ENCODE results near the gene EVC2. TPM values are rescaled to one million over a fixed set of nuclear protein-coding genes. Genes with fewer than 3 reads are reported as not detected.

Gene EVC2
- total and polyA plus RNA-seq, 7 experiments from 2014 or later: 0.09 to 0.98 (median 0.33) TPM; not detected in 1

DNA sequence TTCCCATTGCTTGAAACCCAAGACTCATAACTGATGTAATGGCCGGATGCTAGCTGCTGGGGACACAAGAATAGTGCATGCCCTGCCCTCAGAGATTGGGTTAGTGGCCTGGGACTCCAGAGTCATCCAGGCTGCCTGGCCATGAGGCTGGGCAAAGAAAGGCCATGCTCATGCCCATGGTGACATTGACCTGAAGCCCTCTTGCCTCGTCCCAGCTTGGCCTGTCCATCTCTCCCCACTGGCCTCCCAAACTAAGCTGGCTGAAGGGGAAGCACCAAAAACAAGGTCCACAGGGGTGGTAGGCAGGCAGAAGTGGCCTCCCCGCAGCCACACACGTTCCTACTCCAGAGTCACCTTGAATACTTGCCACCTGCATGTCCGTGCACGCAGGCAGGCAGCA lies 141.8 kb downstream of the EVC2 start:
- Histone ChIP-seq H3K4me1 (ENCODE audit: control insufficient read depth in 2 of 2, insufficient read depth in 2 of 2, low read length in 2 of 2) (no peaks in the 10 kb centered on the region), H3K4me3 (ENCODE audit: low read length) (no peak overlapping the region), H3K27me3 (ENCODE audit: control insufficient read depth in 2 of 2, insufficient read depth in 2 of 2, low read length in 2 of 2) (no peaks in the 10 kb centered on the region), H3K36me3 (ENCODE audit: control insufficient read depth in 2 of 3, insufficient read depth in 3 of 3, low read length in 3 of 3) (no peaks in the 10 kb centered on the region), H3K27ac (ENCODE audit: low read depth, low read length) (no peak overlapping the region), H3K9me3 (ENCODE audit: control insufficient read depth in 2 of 3, low read length in 3 of 3) (no peaks in the 10 kb centered on the region)
- Mint-ChIP-seq H3K27ac (no peak overlapping the region), H3K4me3 (no peak overlapping the region), H3K4me1 (no peaks in the 10 kb centered on the region), H3K27me3 (peaks cover 0 to 3% (median 0%) of the 10 kb centered on the region in 5 donors), H3K36me3 (no peaks in the 10 kb centered on the region), H3K9me3 (peaks cover 0 to 6% (median 0%) of the 10 kb centered on the region in 11 donors)
- POLR2A ChIA-PET: no interaction called here
- no peak for DNase-seq
- CTCF ChIA-PET: no interaction called here
- intact Hi-C loops (cut with micrococcal nuclease): no loop called here
- ATAC-seq: no peak

DNA sequence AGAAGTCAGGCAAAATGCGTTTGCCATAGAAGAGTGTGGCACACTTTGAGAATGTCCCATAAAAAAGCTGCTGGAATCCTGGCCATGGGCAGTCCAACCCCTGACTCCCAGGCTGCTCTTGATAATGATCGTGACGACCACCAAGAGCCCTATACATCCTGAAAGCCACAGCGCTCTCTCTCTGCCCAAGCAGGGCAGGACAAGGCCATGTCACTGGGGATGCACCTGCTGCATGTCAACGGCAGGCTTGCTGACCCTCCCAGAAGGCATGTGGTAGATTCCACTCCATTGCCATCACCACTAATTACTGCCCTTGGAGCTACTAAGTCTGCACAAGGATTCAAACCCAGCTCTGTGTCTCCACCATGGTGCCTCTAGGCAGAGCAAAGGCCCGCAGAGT lies 144.5 kb downstream of the EVC2 start:
- Mint-ChIP-seq H3K4me1 (no peaks in the 10 kb centered on the region), H3K36me3 (no peaks in the 10 kb centered on the region), H3K9me3 (peaks cover 0 to 6% (median 0%) of the 10 kb centered on the region in 11 donors), H3K27me3 (no peaks in the 10 kb centered on the region), H3K4me3 (no peak overlapping the region), H3K27ac (no peak overlapping the region)
- POLR2A ChIA-PET: no interaction called here
- Histone ChIP-seq H3K4me3 (ENCODE audit: low read length) (no peak overlapping the region), H3K36me3 (ENCODE audit: control insufficient read depth in 2 of 3, insufficient read depth in 3 of 3, low read length in 3 of 3) (no peaks in the 10 kb centered on the region), H3K27me3 (ENCODE audit: control insufficient read depth in 2 of 2, insufficient read depth in 2 of 2, low read length in 2 of 2) (no peaks in the 10 kb centered on the region), H3K9me3 (ENCODE audit: control insufficient read depth in 2 of 3, low read length in 3 of 3) (no peaks in the 10 kb centered on the region), H3K27ac (ENCODE audit: low read depth, low read length) (no peak overlapping the region), H3K4me1 (ENCODE audit: control insufficient read depth in 2 of 2, insufficient read depth in 2 of 2, low read length in 2 of 2) (no peaks in the 10 kb centered on the region)
- intact Hi-C loops (cut with micrococcal nuclease): no loop called here
- CTCF ChIA-PET: no interaction called here
- ATAC-seq (no peak), DNase-seq (no peak)

DNA sequence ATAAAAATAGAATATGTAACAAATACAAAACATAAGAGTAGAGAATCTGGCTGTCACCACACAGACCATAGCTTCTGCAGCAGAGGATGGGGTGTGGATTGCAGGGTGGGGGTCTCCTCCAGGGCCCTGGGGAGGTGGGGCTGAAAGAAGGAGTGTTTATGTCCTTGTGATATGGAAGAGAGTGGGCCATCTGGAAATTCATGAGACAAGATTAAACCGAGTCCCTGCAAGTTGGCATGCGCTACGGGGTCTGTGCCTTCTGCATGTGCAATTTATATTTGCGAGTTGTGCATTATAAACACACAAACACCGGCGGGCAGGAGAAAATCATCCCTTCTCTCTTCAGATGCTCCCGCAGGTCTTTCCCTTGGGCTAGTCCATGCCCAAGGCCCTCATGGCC lies 145.9 kb downstream of the EVC2 start:
- H3K9me3 ChIP-seq (ENCODE audit: control insufficient read depth in 2 of 3, low read length in 3 of 3): no peaks in the 10 kb centered on the region
- ChIA-PET CTCF (no interaction called here), POLR2A (no interaction called here)
- Mint-ChIP-seq H3K4me3 (no peak overlapping the region), H3K27ac (no peak overlapping the region), H3K36me3 (no peaks in the 10 kb centered on the region), H3K27me3 (no peaks in the 10 kb centered on the region), H3K4me1 (no peaks in the 10 kb centered on the region), H3K9me3 (peaks cover 0 to 3% (median 0%) of the 10 kb centered on the region in 11 donors)
- ATAC-seq (no peak), DNase-seq (no peak)
- intact Hi-C loops (cut with micrococcal nuclease): no loop called here
- no peak overlapping the region for H3K27ac ChIP-seq (ENCODE audit: low read depth, low read length)
- no peaks in the 10 kb centered on the region for H3K4me1 ChIP-seq (ENCODE audit: control insufficient read depth in 2 of 2, insufficient read depth in 2 of 2, low read length in 2 of 2)
- H3K27me3 ChIP-seq (ENCODE audit: control insufficient read depth in 2 of 2, insufficient read depth in 2 of 2, low read length in 2 of 2): no peaks in the 10 kb centered on the region
- H3K36me3 ChIP-seq (ENCODE audit: control insufficient read depth in 2 of 3, insufficient read depth in 3 of 3, low read length in 3 of 3): no peaks in the 10 kb centered on the region
- no peak overlapping the region for H3K4me3 ChIP-seq (ENCODE audit: low read length)

DNA sequence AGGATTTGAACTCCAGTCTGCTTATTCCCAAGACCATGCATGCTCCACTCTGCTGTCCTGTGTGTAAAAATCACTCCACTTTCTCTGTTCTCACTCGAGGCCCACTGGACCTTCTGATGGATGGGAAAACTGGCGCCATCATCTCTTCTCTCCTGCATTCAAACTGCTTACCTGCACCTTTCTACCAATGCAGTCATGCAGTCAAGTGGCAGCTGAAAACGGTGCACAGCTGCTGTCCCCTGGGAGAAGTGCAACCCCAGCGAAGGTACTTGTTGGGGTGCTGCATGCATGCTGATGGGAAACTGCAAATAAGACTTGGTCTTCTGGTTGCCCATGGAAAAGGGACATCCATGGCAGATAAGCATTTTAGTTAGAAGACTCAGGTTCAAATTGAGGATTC lies 147.1 kb downstream of the EVC2 start:
- CTCF ChIA-PET: no interaction called here
- Histone ChIP-seq H3K27ac (ENCODE audit: low read depth, low read length) (no peak overlapping the region), H3K9me3 (ENCODE audit: control insufficient read depth in 2 of 3, low read length in 3 of 3) (no peaks in the 10 kb centered on the region), H3K4me1 (ENCODE audit: control insufficient read depth in 2 of 2, insufficient read depth in 2 of 2, low read length in 2 of 2) (no peaks in the 10 kb centered on the region), H3K36me3 (ENCODE audit: control insufficient read depth in 2 of 3, insufficient read depth in 3 of 3, low read length in 3 of 3) (no peaks in the 10 kb centered on the region), H3K4me3 (ENCODE audit: low read length) (no peak overlapping the region), H3K27me3 (ENCODE audit: control insufficient read depth in 2 of 2, insufficient read depth in 2 of 2, low read length in 2 of 2) (no peaks in the 10 kb centered on the region)
- peaks cover 0 to 3% (median 0%) of the 10 kb centered on the region in 11 donors for H3K9me3 Mint-ChIP-seq
- H3K4me3 Mint-ChIP-seq: no peak overlapping the region
- H3K36me3 Mint-ChIP-seq: no peaks in the 10 kb centered on the region
- intact Hi-C loops (cut with micrococcal nuclease): no loop called here
- no peaks in the 10 kb centered on the region for H3K27me3 Mint-ChIP-seq
- no peaks in the 10 kb centered on the region for H3K4me1 Mint-ChIP-seq
- DNase-seq (no peak), ATAC-seq (no peak)
- POLR2A ChIA-PET: no interaction called here
- H3K27ac Mint-ChIP-seq: no peak overlapping the region

DNA sequence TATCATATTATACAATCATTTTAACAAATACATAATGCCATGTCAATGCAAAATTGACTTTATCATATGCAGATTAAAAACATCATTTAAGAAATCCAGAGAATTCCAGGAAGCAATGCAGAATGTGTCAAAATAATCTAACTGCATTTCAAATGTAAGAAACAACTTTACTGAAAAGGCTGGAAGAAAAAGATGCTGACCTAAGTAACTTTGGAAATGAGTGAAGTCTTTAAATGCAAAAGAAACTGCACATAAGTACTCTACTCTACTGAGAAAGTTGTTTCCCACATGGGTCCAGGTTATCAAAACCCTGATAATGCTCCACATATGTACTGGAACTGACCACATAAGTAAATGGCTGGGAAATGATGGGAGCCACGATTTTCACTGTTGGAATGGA lies 149.9 kb downstream of the EVC2 start:
- Histone ChIP-seq H3K36me3 (ENCODE audit: control insufficient read depth in 2 of 3, insufficient read depth in 3 of 3, low read length in 3 of 3) (no peaks in the 10 kb centered on the region), H3K27me3 (ENCODE audit: control insufficient read depth in 2 of 2, insufficient read depth in 2 of 2, low read length in 2 of 2) (no peaks in the 10 kb centered on the region), H3K9me3 (ENCODE audit: control insufficient read depth in 2 of 3, low read length in 3 of 3) (no peaks in the 10 kb centered on the region), H3K4me3 (ENCODE audit: low read length) (no peak overlapping the region), H3K4me1 (ENCODE audit: control insufficient read depth in 2 of 2, insufficient read depth in 2 of 2, low read length in 2 of 2) (no peaks in the 10 kb centered on the region), H3K27ac (ENCODE audit: low read depth, low read length) (no peak overlapping the region)
- no peak for ATAC-seq
- intact Hi-C loops (cut with micrococcal nuclease): no loop called here
- no peaks in the 10 kb centered on the region for H3K4me1 Mint-ChIP-seq
- no peak overlapping the region for H3K4me3 Mint-ChIP-seq
- H3K9me3 Mint-ChIP-seq: peaks cover 0 to 11% (median 2%) of the 10 kb centered on the region in 11 donors
- ChIA-PET CTCF (no interaction called here), POLR2A (no interaction called here)
- H3K36me3 Mint-ChIP-seq: no peaks in the 10 kb centered on the region
- H3K27me3 Mint-ChIP-seq: peaks cover 0 to 6% (median 4%) of the 10 kb centered on the region in 5 donors
- no peak for DNase-seq
- H3K27ac Mint-ChIP-seq: no peak overlapping the region

DNA sequence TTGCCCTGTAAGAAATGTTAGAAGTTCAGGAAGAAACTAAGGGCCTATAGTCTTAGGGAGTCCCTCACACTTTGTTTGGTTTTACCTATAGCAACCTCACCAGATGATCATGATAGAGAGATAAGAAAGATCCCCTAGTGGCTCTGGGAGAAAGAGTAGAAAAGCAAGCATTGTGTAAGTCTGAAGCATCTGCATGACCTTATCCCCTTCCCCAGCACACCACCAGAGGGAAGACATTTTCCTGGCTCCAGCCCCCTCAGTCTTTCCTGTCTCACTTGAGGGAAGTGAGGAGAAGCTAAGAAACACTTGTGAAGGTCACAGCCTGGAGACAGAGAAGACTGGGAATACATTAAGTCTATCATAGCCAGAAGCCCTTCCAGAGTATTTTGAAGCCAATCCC lies 154.0 kb downstream of the EVC2 start:
- peaks cover 0 to 29% (median 8%) of the 10 kb centered on the region in 5 donors for H3K27me3 Mint-ChIP-seq
- no peak overlapping the region for H3K4me3 ChIP-seq (ENCODE audit: low read length)
- ChIA-PET CTCF (no interaction called here), POLR2A (no interaction called here)
- H3K27ac ChIP-seq (ENCODE audit: low read depth, low read length): no peak overlapping the region
- no peaks in the 10 kb centered on the region for H3K4me1 ChIP-seq (ENCODE audit: control insufficient read depth in 2 of 2, insufficient read depth in 2 of 2, low read length in 2 of 2)
- no peak overlapping the region for H3K27ac Mint-ChIP-seq
- peaks cover 0 to 11% (median 0%) of the 10 kb centered on the region in 5 donors for H3K36me3 Mint-ChIP-seq
- intact Hi-C loops (cut with micrococcal nuclease): no loop called here
- H3K27me3 ChIP-seq (ENCODE audit: control insufficient read depth in 2 of 2, insufficient read depth in 2 of 2, low read length in 2 of 2): no peaks in the 10 kb centered on the region
- H3K36me3 ChIP-seq (ENCODE audit: control insufficient read depth in 2 of 3, insufficient read depth in 3 of 3, low read length in 3 of 3): no peaks in the 10 kb centered on the region
- no peak for ATAC-seq
- no peaks in the 10 kb centered on the region for H3K9me3 ChIP-seq (ENCODE audit: control insufficient read depth in 2 of 3, low read length in 3 of 3)
- DNase-seq: no peak
- no peaks in the 10 kb centered on the region for H3K4me1 Mint-ChIP-seq
- H3K9me3 Mint-ChIP-seq: peaks cover 3 to 29% (median 11%) of the 10 kb centered on the region in 11 donors
- no peak overlapping the region for H3K4me3 Mint-ChIP-seq

DNA sequence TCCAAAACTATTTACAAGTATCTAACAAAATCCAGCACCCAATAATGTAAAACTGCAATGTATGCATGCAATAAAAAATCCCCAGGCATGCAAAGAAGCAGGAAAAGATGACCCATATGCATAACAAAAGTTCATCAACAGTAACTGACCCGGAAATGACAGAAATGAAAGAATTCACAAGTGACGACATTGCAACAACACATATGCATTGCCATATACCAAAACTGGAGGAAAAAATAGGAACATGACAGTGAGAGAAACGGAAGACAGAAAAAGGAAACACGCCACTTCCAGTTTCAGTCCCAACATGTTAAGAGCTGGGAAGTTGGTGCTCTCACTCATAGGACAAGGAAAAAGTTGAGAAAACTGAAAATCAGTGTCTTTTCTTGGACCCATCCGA lies 154.6 kb downstream of the EVC2 start:
- intact Hi-C loops (cut with micrococcal nuclease): no loop called here
- DNase-seq: no peak

More for the DNA sequence above, 154.6 kb downstream of the EVC2 start:
- peaks cover 0 to 29% (median 8%) of the 10 kb centered on the region in 5 donors for H3K27me3 Mint-ChIP-seq
- Histone ChIP-seq H3K4me3 (ENCODE audit: low read length) (no peak overlapping the region), H3K9me3 (ENCODE audit: control insufficient read depth in 2 of 3, low read length in 3 of 3) (no peaks in the 10 kb centered on the region), H3K27me3 (ENCODE audit: control insufficient read depth in 2 of 2, insufficient read depth in 2 of 2, low read length in 2 of 2) (no peaks in the 10 kb centered on the region), H3K36me3 (ENCODE audit: control insufficient read depth in 2 of 3, insufficient read depth in 3 of 3, low read length in 3 of 3) (no peaks in the 10 kb centered on the region), H3K4me1 (ENCODE audit: control insufficient read depth in 2 of 2, insufficient read depth in 2 of 2, low read length in 2 of 2) (no peaks in the 10 kb centered on the region), H3K27ac (ENCODE audit: low read depth, low read length) (no peak overlapping the region)
- H3K36me3 Mint-ChIP-seq: peaks cover 0 to 11% (median 0%) of the 10 kb centered on the region in 5 donors
- POLR2A ChIA-PET: no interaction called here
- no peak for ATAC-seq
- no peak overlapping the region for H3K27ac Mint-ChIP-seq
- H3K9me3 Mint-ChIP-seq: peaks cover 3 to 30% (median 11%) of the 10 kb centered on the region in 11 donors
- CTCF ChIA-PET: no interaction called here
- H3K4me3 Mint-ChIP-seq: no peak overlapping the region
- H3K4me1 Mint-ChIP-seq: no peaks in the 10 kb centered on the region
